SK-N-MC (cell line): ENCODE data around the gene PHKG2.
A peak's percentile ranks its signal among the peaks of the same experiment; 100 is the strongest.

Source experiments
- DNase-seq: peaks from one replicate; pipeline ENCODE4 v3.0.0-alpha.2; 2011; ENCODE audit warnings: low read depth, low spot score
- H3K27ac ChIP-seq: fragments of 200-600 bp; sonication (generic); 2 replicates; pipeline ENCODE4 v1.5.1; 2016; ENCODE audit warnings: mixed run types
- H3K36me3 ChIP-seq: fragments of 200-600 bp; sonication (generic); 2 replicates; pipeline ENCODE4 v1.6.1; 2017; ENCODE audit warnings: antibody characterized with exemption, low read length, mixed read lengths; ENCODE audit not compliant: insufficient read depth
- H3K4me3 ChIP-seq: fragments of 200-600 bp; sonication (generic); 2 replicates; pipeline ENCODE4 v1.5.1; 2016
- H3K9ac ChIP-seq: fragments of 200-600 bp; sonication (generic); 2 replicates; pipeline ENCODE4 v1.8.0; 2017; ENCODE audit warnings: mixed run types, mixed read lengths; ENCODE audit not compliant: insufficient read length
- H3K9me3 ChIP-seq: fragments of 200-600 bp; sonication (generic); 2 replicates; pipeline ENCODE4 v1.6.1; 2017; ENCODE audit warnings: low read depth, mild to moderate bottlenecking, antibody characterized with exemption, low read length, moderate library complexity, mixed read lengths
- EZH2 ChIP-seq: fragments of 200-600 bp; sonication (generic); IDR thresholded peaks from one replicate; pipeline ENCODE4 v1.6.1; 2017; ENCODE audit warnings: antibody characterized with exemption
- FOXP2 ChIP-seq: optimal IDR thresholded peaks from 2 replicates; pipeline ENCODE3; 2011; ENCODE audit warnings: mild to moderate bottlenecking, moderate library complexity; ENCODE audit not compliant: insufficient read depth; ENCODE audit errors: extremely low read length, control extremely low read depth
- POLR2AphosphoS5 ChIP-seq: IDR thresholded peaks from 2 replicates; pipeline ENCODE4 v1.6.1; 2012; ENCODE audit warnings: mild to moderate bottlenecking, low read depth, low read length, borderline replicate concordance

The PHKG2 gene

GRCh38 chr16:30757316-30757715, 9.1 kb downstream of the PHKG2 start:
- Histone ChIP-seq H3K9ac (no peak overlapping the region), H3K27ac (no peak overlapping the region), H3K4me3 (no peak overlapping the region), H3K36me3 (peaks cover 10% of the 10 kb centered on the region; the same call in 1 of the 2 replicates), H3K9me3 (no peaks in the 10 kb centered on the region)
- TF ChIP-seq POLR2AphosphoS5 = no peak
- no peak for TF ChIP-seq FOXP2
- TF ChIP-seq EZH2 = no peak
- DNase-seq = no peak

- peaks cover 15% of the 10 kb centered on the region for H3K36me3 ChIP-seq
- H3K9ac ChIP-seq = no peak overlapping the region
- H3K9me3 ChIP-seq = no peaks in the 10 kb centered on the region
- DNase-seq = no peak
- TF ChIP-seq FOXP2 = no peak
- no peak for TF ChIP-seq POLR2AphosphoS5
- no peak for TF ChIP-seq EZH2
- no peak overlapping the region for H3K4me3 ChIP-seq
- H3K27ac ChIP-seq = no peak overlapping the region
These were observed 10.8 kb downstream of the PHKG2 start for GRCh38 chr16:30758988-30759491.

- Histone ChIP-seq H3K9ac (no peak overlapping the region), H3K9me3 (no peaks in the 10 kb centered on the region), H3K27ac (no peak overlapping the region), H3K4me3 (no peak overlapping the region), H3K36me3 (peaks cover 21% of the 10 kb centered on the region)
- no peak for TF ChIP-seq FOXP2
- TF ChIP-seq EZH2 = no peak
- TF ChIP-seq POLR2AphosphoS5 = no peak
- no peak for DNase-seq
These were observed 11.9 kb downstream of the PHKG2 start for GRCh38 chr16:30760001-30760559.

GRCh38 chr16:30760577-30761426, 12.6 kb downstream of the PHKG2 start:
- Histone ChIP-seq H3K27ac (no peak overlapping the region), H3K9ac (peak overlapping the region; percentile 61), H3K4me3 (peak overlapping the region; percentile 93)

GRCh38 chr16:30761427-30761927, 13.3 kb downstream of the PHKG2 start:
- Histone ChIP-seq H3K4me3 (peak overlapping the region; percentile 93), H3K27ac (no peak overlapping the region), H3K9ac (peak overlapping the region; percentile 61), H3K36me3 (peaks cover 35% of the 10 kb centered on the region), H3K9me3 (no peaks in the 10 kb centered on the region)
- no peak for DNase-seq
- TF ChIP-seq EZH2 (no peak), FOXP2 (no peak), POLR2AphosphoS5 (no peak)

More at GRCh38 chr16:30760577-30761426, 12.6 kb downstream of the PHKG2 start:
- Histone ChIP-seq H3K36me3 (peaks cover 29% of the 10 kb centered on the region), H3K9me3 (no peaks in the 10 kb centered on the region)
- no peak for DNase-seq
- TF ChIP-seq FOXP2 = no peak
- TF ChIP-seq POLR2AphosphoS5 = no peak
- TF ChIP-seq EZH2 = no peak

- peaks cover 43% of the 10 kb centered on the region for H3K36me3 ChIP-seq
- 0 out of 2 replicates have a peak within 1 kb of the TSS, but pooled peaks have one; percentile 46 for H3K27ac ChIP-seq
- TF ChIP-seq FOXP2 = no peak
- TF ChIP-seq POLR2AphosphoS5 = peak; percentile 87
- peak; percentile 86 for DNase-seq
- H3K9ac ChIP-seq = peak within 1 kb of the TSS; percentile 78
- H3K4me3 ChIP-seq = peak within 1 kb of the TSS; percentile 93
- no peaks in the 10 kb centered on the region for H3K9me3 ChIP-seq
These were observed 14.0 kb downstream of the PHKG2 start, which contains the start of the genes CFAP119 and RNF40 for GRCh38 chr16:30761928-30762902. CFAP119 (minus strand) TSS chr16:30762062; CDS start chr16:30761748, 314 bp downstream. RNF40 (plus strand) TSS chr16:30762322; CDS start chr16:30762546, 224 bp downstream.

- H3K9ac ChIP-seq = peak overlapping the region; percentile 78
- H3K36me3 ChIP-seq = peaks cover 52% of the 10 kb centered on the region
- no peak for TF ChIP-seq POLR2AphosphoS5
- no peak for TF ChIP-seq EZH2
- no peak for TF ChIP-seq FOXP2
- DNase-seq = no peak
- H3K27ac ChIP-seq = no peak overlapping the region
- peak overlapping the region; percentile 93 for H3K4me3 ChIP-seq
- H3K9me3 ChIP-seq = no peaks in the 10 kb centered on the region
These were observed 14.9 kb downstream of the PHKG2 start for GRCh38 chr16:30762991-30763725.
